A549 (cell line): ENCODE results near the gene FGF5. TPM values are rescaled to one million over a fixed set of nuclear protein-coding genes. Genes with fewer than 3 reads are reported as not detected.

ENCODE experiments used
- ATAC-seq, 2 experiments: fragments of 200-7000 bp in 1 of 2; fragments of >200 bp in 1 of 2; cut with Nextera tagmentation in 1 of 2; cut with Tn5 transposase in 1 of 2; 3 replicates each; pipeline versions ENCODE4 v1.8.0 to v1.9.1; 2018 to 2020; ENCODE audit warnings: mild to moderate bottlenecking in 1 of 2, moderate library complexity in 1 of 2
- CTCF ChIA-PET: fragments of 300-600 bp; sonication (Branson Sonifier 250); formaldehyde crosslinking; extraction: SDS; loops from one replicate; lab custom pipeline; 2021; ENCODE audit warnings: antibody characterized with exemption, inconsistent platforms; lab: Yijun Ruan, JAX
- POLR2A ChIA-PET: fragments of 350-600 bp; formaldehyde crosslinking; extraction: SDS; loops from one replicate; lab custom pipeline; 2021; ENCODE audit warnings: antibody characterized with exemption, inconsistent platforms; lab: Yijun Ruan, JAX
- DNase-seq, 2 experiments: peaks; one replicate each; pipeline versions ENCODE4 v3.0.0 to v3.0.0-alpha.2; 2011 to 2016; ENCODE audit warnings: low read depth in 1 of 2, low spot score in 1 of 2
- FAIRE-seq: peaks from 2 replicates; lab custom pipeline; 2011; peaks lifted over from hg19 to GRCh38; lab: Jason Lieb, UNC
- H3K27ac ChIP-seq, 2 experiments: fragments of >200 bp; sonication (Bioruptor Twin); formaldehyde crosslinking; 3 replicates each; pipeline ENCODE4 v1.5.1; 2016 to 2017
- H3K4me1 ChIP-seq: fragments of >200 bp; sonication (Bioruptor Twin); formaldehyde crosslinking; 3 replicates; pipeline ENCODE4 v1.6.1; 2016
- H3K4me2 ChIP-seq: fragments of >200 bp; sonication (Bioruptor Twin); formaldehyde crosslinking; 3 replicates; pipeline ENCODE4 v1.6.1; 2016
- H3K4me3 ChIP-seq: fragments of >200 bp; sonication (Bioruptor Twin); formaldehyde crosslinking; 3 replicates; pipeline ENCODE4 v1.5.1; 2016
- H3K9me3 ChIP-seq: fragments of >200 bp; sonication (Bioruptor Twin); formaldehyde crosslinking; 3 replicates; pipeline ENCODE4 v1.6.1; 2016
- CBX2 ChIP-seq: fragments of 200-600 bp; sonication (generic); IDR thresholded peaks from 2 replicates; pipeline ENCODE4 v1.6.1; 2016; ENCODE audit warnings: low read depth, mild to moderate bottlenecking, borderline replicate concordance
- CBX8 ChIP-seq: fragments of 200-600 bp; sonication (generic); IDR thresholded peaks from 2 replicates; pipeline ENCODE4 v1.6.1; 2016
- CEBPB ChIP-seq, 2 experiments: fragments of >200 bp in 1 of 2; sonication (Bioruptor Twin) in 1 of 2; formaldehyde crosslinking in 1 of 2; IDR thresholded peaks; 2 replicates each; pipeline ENCODE4 v1.6.1; 2012 to 2016
- CHD2 ChIP-seq: fragments of 150-350 bp; IDR thresholded peaks from 2 replicates; pipeline ENCODE4 v1.6.1; 2014; ENCODE audit warnings: low read length; ENCODE audit not compliant: partially characterized antibody
- EHF ChIP-seq: fragments of 250-450 bp; sonication (Bioruptor Pico); IDR thresholded peaks from 2 replicates; pipeline ENCODE4 v1.5.0; 2020; ENCODE audit warnings: mild to moderate bottlenecking
- EHMT2 ChIP-seq: fragments of 200-600 bp; sonication (generic); IDR thresholded peaks from 2 replicates; pipeline ENCODE4 v1.6.1; 2016; ENCODE audit warnings: antibody characterized with exemption, low read depth, mild to moderate bottlenecking, moderate library complexity
- ESRRA ChIP-seq: fragments of 150-350 bp; IDR thresholded peaks from 2 replicates; pipeline ENCODE4 v1.6.1; 2014; ENCODE audit warnings: mild to moderate bottlenecking, low read length, borderline replicate concordance
- FOSB ChIP-seq: fragments of 250-450 bp; sonication (Bioruptor Pico); IDR thresholded peaks from 2 replicates; pipeline ENCODE4 v1.5.0; 2020; ENCODE audit warnings: mild to moderate bottlenecking, moderate library complexity
- FOXS1 ChIP-seq: fragments of 250-450 bp; sonication (Bioruptor Pico); IDR thresholded peaks from 2 replicates; pipeline ENCODE4 v1.5.0; 2020; ENCODE audit warnings: mild to moderate bottlenecking, moderate library complexity
- GATA3 ChIP-seq: IDR thresholded peaks from 2 replicates; pipeline ENCODE4 v1.6.1; 2012; ENCODE audit warnings: borderline replicate concordance
- HES2 ChIP-seq: fragments of >200 bp; sonication (Bioruptor Twin); formaldehyde crosslinking; IDR thresholded peaks from 2 replicates; pipeline ENCODE4 v1.6.1; 2016
- HOXA7 ChIP-seq: fragments of 250-450 bp; sonication (Bioruptor Pico); IDR thresholded peaks from 2 replicates; pipeline ENCODE4 v1.5.0; 2020; ENCODE audit warnings: mild to moderate bottlenecking, moderate library complexity
- JUNB ChIP-seq: fragments of >200 bp; sonication (Bioruptor Twin); formaldehyde crosslinking; IDR thresholded peaks from 2 replicates; pipeline ENCODE4 v1.6.1; 2016
- MYC ChIP-seq: IDR thresholded peaks from 2 replicates; pipeline ENCODE4 v1.6.1; 2012; ENCODE audit warnings: mild to moderate bottlenecking, inconsistent platforms, low read length, improper control_type of control experiment, borderline replicate concordance
- NPAS2 ChIP-seq: fragments of 250-450 bp; sonication (Bioruptor Pico); IDR thresholded peaks from 2 replicates; pipeline ENCODE4 v1.8.0; 2022; ENCODE audit warnings: mild to moderate bottlenecking, moderate library complexity, borderline replicate concordance
- POLR2A ChIP-seq: IDR thresholded peaks from 2 replicates; pipeline ENCODE4 v1.6.1; 2012; ENCODE audit warnings: mild to moderate bottlenecking, low read length
- RFX5 ChIP-seq: fragments of 450-650 bp; IDR thresholded peaks from 2 replicates; pipeline ENCODE4 v1.7.1; 2014; ENCODE audit warnings: antibody characterized with exemption, mild to moderate bottlenecking, moderate library complexity
- SMC3 ChIP-seq: fragments of >200 bp; sonication (Bioruptor Twin); formaldehyde crosslinking; IDR thresholded peaks from 3 replicates; pipeline ENCODE4 v1.6.1; 2018; ENCODE audit warnings: inconsistent platforms
- ZSCAN20 ChIP-seq: fragments of 250-450 bp; sonication (Bioruptor Pico); IDR thresholded peaks from 2 replicates; pipeline ENCODE4 v1.8.0; 2022; ENCODE audit warnings: mild to moderate bottlenecking, moderate library complexity
- WGBS: methylation state at CpG from one replicate; pipeline ENCODE4 v1.1.6; 2017; ENCODE audit errors: missing lambda C conversion rate; 5-methylcytosine and 5-hydroxymethylcytosine counted together
- polyA plus RNA-seq, 4 experiments: library from polyadenylated mRNA; depleted of rRNA in 3 of 4; stranded (reverse); fragments of >200 nt; fragmentation: RNase III in 1 of 4; extraction: RNeasy Plus Mini Kit Qiagen cat#74134 plus additional on column Dnase treatment in 1 of 4; gene quantifications; 2 replicates in 3 of 4; 3 replicates in 1 of 4; pipeline ENCODE4 v1.2.3, GENCODE V29; 2011 to 2017
- TF ChIP-seq, protein P1 (sequence below): fragments of 200-600 bp; sonication (generic); IDR thresholded peaks from 2 replicates; pipeline ENCODE4 v1.6.1; 2016; ENCODE audit warnings: antibody characterized with exemption, mild to moderate bottlenecking, moderate library complexity

The FGF5 gene
- polyA plus RNA-seq, 2 of the 4 experiments (the other 2 are of a cell fraction) = 0.21 TPM; not detected in 1

DNA sequence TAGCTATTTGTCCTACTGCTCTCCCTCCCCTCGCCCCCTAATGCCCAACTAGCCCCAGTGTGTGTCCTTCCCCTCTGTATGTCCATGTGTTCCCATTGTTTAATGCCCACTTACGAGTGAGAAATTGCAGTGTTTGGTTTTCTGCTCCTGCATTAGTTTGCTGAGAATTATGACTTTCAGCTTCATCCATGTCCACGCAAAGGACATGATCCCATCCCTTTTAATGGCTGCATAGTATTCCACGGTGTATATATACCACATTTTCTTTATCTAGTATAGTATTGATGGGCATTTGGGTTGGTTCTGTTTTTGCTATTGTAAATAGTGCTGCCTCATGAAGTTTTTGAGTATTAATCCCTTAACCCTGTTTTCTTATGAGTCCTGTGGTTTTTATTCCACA, 35.4 kb downstream of the FGF5 start:
- H3K4me1 ChIP-seq = no peaks in the 10 kb centered on the region
- DNase-seq = no peak
- ChIA-PET POLR2A (no interaction called here), CTCF (interaction anchor here (0.8 kb wide), 1 partner anchor 27 kb away, joined by 4 read pairs; no protein-coding TSS in a partner anchor)
- WGBS = 22% methylated on average over 4 of the region's 4 CpGs
- no peak for ATAC-seq
- TF ChIP-seq CBX8 (no peak), CBX2 (no peak), ESRRA (no peak), SMC3 (no peak), CEBPB (IDR thresholded peaks at IDR 0.05) (no peak), HOXA7 (CRISPR knock-in tag) (no peak), RFX5 (no peak), NPAS2 (CRISPR knock-in tag) (no peak)
- TF ChIP-seq, all 56 proteins: peak for 0
- no peak for FAIRE-seq
- no peak overlapping the region for H3K4me3 ChIP-seq
- no peak overlapping the region for H3K27ac ChIP-seq
- H3K4me2 ChIP-seq = no peak overlapping the region
- H3K9me3 ChIP-seq = no peaks in the 10 kb centered on the region

- FAIRE-seq = no peak
- DNase-seq = no peak
- ChIA-PET POLR2A (no interaction called here), CTCF (interaction anchor here (0.8 kb wide), 1 partner anchor 26 kb away, joined by 4 read pairs; no protein-coding TSS in a partner anchor)
- WGBS = 77% methylated on average over 12 of the region's 26 CpGs
- TF ChIP-seq, protein P1, sequence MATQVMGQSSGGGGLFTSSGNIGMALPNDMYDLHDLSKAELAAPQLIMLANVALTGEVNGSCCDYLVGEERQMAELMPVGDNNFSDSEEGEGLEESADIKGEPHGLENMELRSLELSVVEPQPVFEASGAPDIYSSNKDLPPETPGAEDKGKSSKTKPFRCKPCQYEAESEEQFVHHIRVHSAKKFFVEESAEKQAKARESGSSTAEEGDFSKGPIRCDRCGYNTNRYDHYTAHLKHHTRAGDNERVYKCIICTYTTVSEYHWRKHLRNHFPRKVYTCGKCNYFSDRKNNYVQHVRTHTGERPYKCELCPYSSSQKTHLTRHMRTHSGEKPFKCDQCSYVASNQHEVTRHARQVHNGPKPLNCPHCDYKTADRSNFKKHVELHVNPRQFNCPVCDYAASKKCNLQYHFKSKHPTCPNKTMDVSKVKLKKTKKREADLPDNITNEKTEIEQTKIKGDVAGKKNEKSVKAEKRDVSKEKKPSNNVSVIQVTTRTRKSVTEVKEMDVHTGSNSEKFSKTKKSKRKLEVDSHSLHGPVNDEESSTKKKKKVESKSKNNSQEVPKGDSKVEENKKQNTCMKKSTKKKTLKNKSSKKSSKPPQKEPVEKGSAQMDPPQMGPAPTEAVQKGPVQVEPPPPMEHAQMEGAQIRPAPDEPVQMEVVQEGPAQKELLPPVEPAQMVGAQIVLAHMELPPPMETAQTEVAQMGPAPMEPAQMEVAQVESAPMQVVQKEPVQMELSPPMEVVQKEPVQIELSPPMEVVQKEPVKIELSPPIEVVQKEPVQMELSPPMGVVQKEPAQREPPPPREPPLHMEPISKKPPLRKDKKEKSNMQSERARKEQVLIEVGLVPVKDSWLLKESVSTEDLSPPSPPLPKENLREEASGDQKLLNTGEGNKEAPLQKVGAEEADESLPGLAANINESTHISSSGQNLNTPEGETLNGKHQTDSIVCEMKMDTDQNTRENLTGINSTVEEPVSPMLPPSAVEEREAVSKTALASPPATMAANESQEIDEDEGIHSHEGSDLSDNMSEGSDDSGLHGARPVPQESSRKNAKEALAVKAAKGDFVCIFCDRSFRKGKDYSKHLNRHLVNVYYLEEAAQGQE = no peak
- TF ChIP-seq JUNB = no peak
- TF ChIP-seq, all 56 proteins: peak for 0
- Histone ChIP-seq H3K4me2 (no peak overlapping the region), H3K4me1 (no peaks in the 10 kb centered on the region), H3K9me3 (no peaks in the 10 kb centered on the region), H3K4me3 (no peak overlapping the region), H3K27ac (no peak overlapping the region)
- no peak for ATAC-seq
Measured at GRCh38 chr4:80302616-80303223, 36.3 kb downstream of the FGF5 start.

- DNase-seq (no peak), ATAC-seq (no peak), FAIRE-seq (no peak)
- WGBS = 32% methylated on average over 3 of the region's 3 CpGs
- Histone ChIP-seq H3K4me2 (no peak overlapping the region), H3K4me3 (no peak overlapping the region), H3K27ac (no peak overlapping the region), H3K9me3 (no peaks in the 10 kb centered on the region), H3K4me1 (no peaks in the 10 kb centered on the region)
- TF ChIP-seq HES2 (no peak), EHMT2 (no peak), GATA3 (no peak), MYC (no peak)
- ChIA-PET CTCF (interaction anchor here (0.6 kb wide), 1 partner anchor 9 kb away, joined by 3 read pairs; no protein-coding TSS in a partner anchor), POLR2A (no interaction called here)
Measured at GRCh38 chr4:80305466-80305865, 39.0 kb downstream of the FGF5 start.

- ChIA-PET POLR2A (no interaction called here), CTCF (interaction anchor here (0.6 kb wide), 1 partner anchor 8 kb away, joined by 3 read pairs; no protein-coding TSS in a partner anchor)
- TF ChIP-seq HES2 = no peak
- no peak for TF ChIP-seq FOXS1 (CRISPR knock-in tag)
- no peak for TF ChIP-seq FOSB (CRISPR knock-in tag)
- no peak for TF ChIP-seq ZSCAN20 (CRISPR knock-in tag)
- TF ChIP-seq RFX5 = no peak
- TF ChIP-seq CHD2 = no peak
- no peak for TF ChIP-seq EHF (CRISPR knock-in tag)
- TF ChIP-seq POLR2A = no peak
- TF ChIP-seq MYC = no peak
- Histone ChIP-seq H3K4me2 (no peak overlapping the region), H3K27ac (no peak overlapping the region), H3K4me1 (no peaks in the 10 kb centered on the region), H3K9me3 (no peaks in the 10 kb centered on the region), H3K4me3 (no peak overlapping the region)
- ATAC-seq = no peak
- no peak for DNase-seq
- 36% methylated on average over 2 of the region's 2 CpGs for WGBS
- FAIRE-seq = no peak
Measured at GRCh38 chr4:80306260-80306659, 39.8 kb downstream of the FGF5 start.
